ENCODE results near the gene RELN. TPM values are rescaled to one million over a fixed set of nuclear protein-coding genes. Genes with fewer than 3 reads are reported as not detected.

The RELN gene
- polyA plus RNA-seq, 1 donor (not counting 4 experiments of a cell fraction or from before 2014, with no cell fraction given): not detected

DNA sequence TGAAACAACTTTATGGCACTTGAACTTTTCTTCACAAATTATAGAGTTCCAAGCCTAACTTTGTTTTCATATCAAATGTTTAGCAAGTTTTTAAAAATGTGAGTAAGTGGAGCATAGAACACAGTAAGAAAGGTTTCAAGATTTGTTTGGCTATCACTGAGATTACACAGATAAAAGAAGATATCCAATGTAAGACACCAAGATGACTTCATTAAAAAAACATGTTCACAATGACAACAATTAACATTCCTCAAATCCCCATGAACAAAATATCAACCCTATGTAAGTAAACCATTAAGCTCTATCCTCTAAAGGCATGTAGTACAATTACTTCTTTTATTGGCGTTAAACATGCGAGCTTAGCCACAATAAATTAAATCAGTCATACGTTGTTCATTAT lies 129.7 kb downstream of the RELN start:
- Histone ChIP-seq H3K27ac (ENCODE audit: control insufficient read depth, insufficient read depth, low read length) (no peak overlapping the region), H3K4me3 (ENCODE audit: control insufficient read depth in 2 of 3, extremely low read depth in 1 of 3, insufficient read depth in 2 of 3, low read depth in 1 of 3, low read length in 3 of 3) (no peak overlapping the region), H3K4me1 (ENCODE audit: control insufficient read depth, extremely low read depth, insufficient read depth, low read length) (no peaks in the 10 kb centered on the region), H3K36me3 (ENCODE audit: control insufficient read depth in 2 of 2, extremely low read depth in 1 of 2, insufficient read depth in 2 of 2, low read length in 2 of 2) (no peaks in the 10 kb centered on the region), H3K9me1 (ENCODE audit: control insufficient read depth, extremely low read depth, insufficient read depth, low read length) (no peaks in the 10 kb centered on the region), H3K9me3 (ENCODE audit: control insufficient read depth, low read depth, low read length) (no peaks in the 10 kb centered on the region), H3K4me2 (ENCODE audit: control insufficient read depth, extremely low read depth, insufficient read depth, low read depth, low read length) (no peak overlapping the region), H4K20me1 (ENCODE audit: control insufficient read depth, extremely low read depth, insufficient read depth, low read length) (no peaks in the 10 kb centered on the region), H3K79me2 (ENCODE audit: control insufficient read depth, insufficient read depth, low read length) (no peaks in the 10 kb centered on the region), H2AFZ (ENCODE audit: control insufficient read depth, low read length) (no peak overlapping the region), H3K27me3 (ENCODE audit: control insufficient read depth, extremely low read depth, insufficient read depth, low read length) (no peaks in the 10 kb centered on the region), H3K9ac (ENCODE audit: control insufficient read depth, extremely low read depth, insufficient read depth, low read length) (no peak overlapping the region)
- DNase-seq (ENCODE audit: low read depth, low spot score) (no peak), FAIRE-seq (no peak)
- TF ChIP-seq, protein P1, sequence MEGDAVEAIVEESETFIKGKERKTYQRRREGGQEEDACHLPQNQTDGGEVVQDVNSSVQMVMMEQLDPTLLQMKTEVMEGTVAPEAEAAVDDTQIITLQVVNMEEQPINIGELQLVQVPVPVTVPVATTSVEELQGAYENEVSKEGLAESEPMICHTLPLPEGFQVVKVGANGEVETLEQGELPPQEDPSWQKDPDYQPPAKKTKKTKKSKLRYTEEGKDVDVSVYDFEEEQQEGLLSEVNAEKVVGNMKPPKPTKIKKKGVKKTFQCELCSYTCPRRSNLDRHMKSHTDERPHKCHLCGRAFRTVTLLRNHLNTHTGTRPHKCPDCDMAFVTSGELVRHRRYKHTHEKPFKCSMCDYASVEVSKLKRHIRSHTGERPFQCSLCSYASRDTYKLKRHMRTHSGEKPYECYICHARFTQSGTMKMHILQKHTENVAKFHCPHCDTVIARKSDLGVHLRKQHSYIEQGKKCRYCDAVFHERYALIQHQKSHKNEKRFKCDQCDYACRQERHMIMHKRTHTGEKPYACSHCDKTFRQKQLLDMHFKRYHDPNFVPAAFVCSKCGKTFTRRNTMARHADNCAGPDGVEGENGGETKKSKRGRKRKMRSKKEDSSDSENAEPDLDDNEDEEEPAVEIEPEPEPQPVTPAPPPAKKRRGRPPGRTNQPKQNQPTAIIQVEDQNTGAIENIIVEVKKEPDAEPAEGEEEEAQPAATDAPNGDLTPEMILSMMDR (optimal IDR thresholded peaks at IDR 0.05 in 1 of 3, IDR thresholded peaks at IDR 0.05 in 1 of 3, conservative IDR thresholded peaks at IDR 0.05 in 1 of 3; ENCODE audit: extremely low read depth in 1 of 3, insufficient read depth in 2 of 3, low read length in 3 of 3): no peak
- no peak for TF ChIP-seq EZH2 (IDR thresholded peaks at IDR 0.05; ENCODE audit: low read length)
- dilution Hi-C loops (cut with MboI; ENCODE audit: extremely low pct_ligation_motif_present, low sequenced_read_pairs): no loop called here

DNA sequence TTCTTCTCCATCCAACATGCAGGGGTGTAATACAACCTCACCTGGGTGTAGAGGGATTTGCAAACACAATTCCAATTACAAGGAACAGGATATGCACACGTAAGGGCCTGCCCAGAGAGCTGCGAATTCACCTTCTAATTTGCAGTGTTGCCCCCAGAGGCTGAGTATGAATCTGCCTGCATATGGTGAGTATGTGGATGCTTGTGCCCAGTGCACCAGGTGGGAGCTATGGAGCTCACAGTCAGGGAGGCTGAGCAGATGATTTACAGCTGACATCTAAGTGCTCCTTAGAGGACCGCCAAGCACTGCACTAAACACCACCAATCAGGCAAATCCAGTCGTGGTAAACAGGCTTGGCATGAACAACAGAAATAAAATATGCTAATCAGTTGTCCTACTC lies 132.0 kb downstream of the RELN start:
- TF ChIP-seq, protein P1 (optimal IDR thresholded peaks at IDR 0.05 in 1 of 3, IDR thresholded peaks at IDR 0.05 in 1 of 3, conservative IDR thresholded peaks at IDR 0.05 in 1 of 3; ENCODE audit: extremely low read depth in 1 of 3, insufficient read depth in 2 of 3, low read length in 3 of 3): no peak
- TF ChIP-seq EZH2 (IDR thresholded peaks at IDR 0.05; ENCODE audit: low read length): no peak
- no peak overlapping the region for H2AFZ ChIP-seq (ENCODE audit: control insufficient read depth, low read length)

More for the DNA sequence above, 132.0 kb downstream of the RELN start:
- H3K4me2 ChIP-seq (ENCODE audit: control insufficient read depth, extremely low read depth, insufficient read depth, low read depth, low read length): no peak overlapping the region
- dilution Hi-C loops (cut with MboI; ENCODE audit: extremely low pct_ligation_motif_present, low sequenced_read_pairs): no loop called here
- H4K20me1 ChIP-seq (ENCODE audit: control insufficient read depth, extremely low read depth, insufficient read depth, low read length): no peaks in the 10 kb centered on the region
- H3K4me1 ChIP-seq (ENCODE audit: control insufficient read depth, extremely low read depth, insufficient read depth, low read length): no peaks in the 10 kb centered on the region
- H3K9me1 ChIP-seq (ENCODE audit: control insufficient read depth, extremely low read depth, insufficient read depth, low read length): no peaks in the 10 kb centered on the region
- no peaks in the 10 kb centered on the region for H3K9me3 ChIP-seq (ENCODE audit: control insufficient read depth, low read depth, low read length)
- H3K4me3 ChIP-seq (ENCODE audit: control insufficient read depth in 2 of 3, extremely low read depth in 1 of 3, insufficient read depth in 2 of 3, low read depth in 1 of 3, low read length in 3 of 3): no peak overlapping the region
- H3K27ac ChIP-seq (ENCODE audit: control insufficient read depth, insufficient read depth, low read length): no peak overlapping the region
- no peaks in the 10 kb centered on the region for H3K79me2 ChIP-seq (ENCODE audit: control insufficient read depth, insufficient read depth, low read length)
- FAIRE-seq (no peak), DNase-seq (ENCODE audit: low read depth, low spot score) (no peak)
- no peak overlapping the region for H3K9ac ChIP-seq (ENCODE audit: control insufficient read depth, extremely low read depth, insufficient read depth, low read length)
- no peaks in the 10 kb centered on the region for H3K36me3 ChIP-seq (ENCODE audit: control insufficient read depth in 2 of 2, extremely low read depth in 1 of 2, insufficient read depth in 2 of 2, low read length in 2 of 2)
- H3K27me3 ChIP-seq (ENCODE audit: control insufficient read depth, extremely low read depth, insufficient read depth, low read length): no peaks in the 10 kb centered on the region

All from keratinocyte (primary cell).